Body of pancreas (tissue), 4 donors: ENCODE data around the gene SUMO2. TPM values are rescaled to one million over a fixed set of nuclear protein-coding genes. Genes with fewer than 3 reads are reported as not detected.
"Not testable (repeated sequence)": the region's sequence is repeated elsewhere in the genome, so short reads cannot be mapped to it uniquely, and the experiment has no call there.

ENCODE experiments used
- ATAC-seq: fragments of 150-250 bp; one replicate; pipeline ENCODE4 v1.9.1; 2016
- DNase-seq, 4 donors: peaks; one replicate each; pipeline ENCODE4 v3.0.0-alpha.2; 2019
- H3K27ac ChIP-seq, 4 donors: fragments of 200-600 bp; sonication (generic); 1 replicate in 3 of 4; 2 replicates in 1 of 4; pipeline versions ENCODE4 v1.5.1 to v1.6.1; 2016 to 2019; ENCODE audit warnings: mild to moderate bottlenecking in 1 of 4, mixed read lengths in 1 of 4, moderate library complexity in 1 of 4
- H3K27me3 ChIP-seq, 2 donors: fragments of 200-600 bp; sonication (generic); one replicate each; pipeline ENCODE4 v1.6.0; 2016; ENCODE audit warnings: mild to moderate bottlenecking in 1 of 2
- H3K36me3 ChIP-seq, 2 donors: fragments of 200-600 bp; sonication (generic); replicated peaks in 1 of 2; 2 replicates each; pipeline ENCODE4 v1.5.1; 2016; ENCODE audit warnings: low read depth in 2 of 2; ENCODE audit not compliant: insufficient read depth in 1 of 2
- H3K4me1 ChIP-seq: fragments of 200-600 bp; sonication (generic); one replicate; pipeline ENCODE4 v1.6.0; 2016
- H3K4me3 ChIP-seq, 2 donors: fragments of 200-600 bp; sonication (generic); 1 replicate in 1 of 2; 2 replicates in 1 of 2; pipeline ENCODE4 v1.5.1; 2016 to 2019
- H3K9me3 ChIP-seq, 3 donors: fragments of 200-600 bp; sonication (generic); 1 replicate in 2 of 3; 2 replicates in 1 of 3; pipeline ENCODE4 v1.5.1; 2016
- CTCF ChIP-seq, 7 experiments: fragments of 450-650 bp in 4 of 7; fragments of 200-600 bp in 3 of 7; sonication (generic) in 3 of 7; IDR thresholded peaks; one replicate each; pipeline ENCODE4 v1.5.1; 2016 to 2019; ENCODE audit warnings: antibody characterized with exemption in 7 of 7
- POLR2A ChIP-seq, 3 donors: fragments of 450-650 bp; IDR thresholded peaks; one replicate each; pipeline ENCODE4 v1.6.1; 2016; ENCODE audit warnings: antibody characterized with exemption in 3 of 3, mild to moderate bottlenecking in 2 of 3
- WGBS, 2 donors: methylation state at CpG; one replicate each; pipeline ENCODE4 v1.1.5; 2017; 5-methylcytosine and 5-hydroxymethylcytosine counted together
- intact Hi-C: fragments of 100-400 bp; cut with DNase I; formaldehyde crosslinking; loops from one replicate; pipeline ENCODE4 v1.15.1; 2023
- total RNA-seq, 2 donors: library from RNA; depleted of rRNA; stranded (reverse); fragments of >200 nt; gene quantifications; one replicate each; pipeline ENCODE4 v1.1.0, GENCODE V29; 2016

Gene SUMO2
- total RNA-seq, 2 donors from 2014 or later, result 25.1 to 25.2 TPM

GRCh38 chr17:75163074-75163473 is 19.7 kb downstream of the SUMO2 start:
- WGBS, 2 donors, result 82 to 87% methylated on average over 5 of the region's 5 CpGs
- no peaks in the 10 kb centered on the region for H3K4me1 ChIP-seq
- ATAC-seq, result no peak
- intact Hi-C loops, result no loop called here
- H3K27me3 ChIP-seq, result no peaks in the 10 kb centered on the region
- no peak for DNase-seq
- TF ChIP-seq CTCF (IDR thresholded peaks at IDR 0.05) (no peak), POLR2A (IDR thresholded peaks at IDR 0.05) (no peak)
- H3K36me3 ChIP-seq, result peaks cover 0 to 10% of the 10 kb centered on the region in 2 donors
- H3K4me3 ChIP-seq, result no peak overlapping the region
- no peaks in the 10 kb centered on the region for H3K9me3 ChIP-seq
- no peak overlapping the region for H3K27ac ChIP-seq

- H3K4me1 ChIP-seq, result no peaks in the 10 kb centered on the region
- ATAC-seq, result no peak
- 87 to 89% methylated on average over 5 of the region's 5 CpGs for WGBS, 2 donors
- no peak overlapping the region for H3K27ac ChIP-seq
- no peak for TF ChIP-seq CTCF (IDR thresholded peaks at IDR 0.05)
- TF ChIP-seq POLR2A (IDR thresholded peaks at IDR 0.05), result no peak
- no peak overlapping the region for H3K4me3 ChIP-seq
- no peaks in the 10 kb centered on the region for H3K36me3 ChIP-seq
- intact Hi-C loops, result no loop called here
- no peaks in the 10 kb centered on the region for H3K27me3 ChIP-seq
- no peak for DNase-seq
- no peaks in the 10 kb centered on the region for H3K9me3 ChIP-seq
These were observed 22.5 kb downstream of the SUMO2 start for GRCh38 chr17:75160211-75160610.

GRCh38 chr17:75159196-75160031 is 23.3 kb downstream of the SUMO2 start:
- Histone ChIP-seq H3K4me3 (no peak overlapping the region), H3K27me3 (no peaks in the 10 kb centered on the region), H3K27ac (no peak overlapping the region), H3K9me3 (no peaks in the 10 kb centered on the region), H3K4me1 (peaks cover 5% of the 10 kb centered on the region), H3K36me3 (no peaks in the 10 kb centered on the region)
- intact Hi-C loops, result no loop called here
- TF ChIP-seq CTCF (IDR thresholded peaks at IDR 0.05) (no peak), POLR2A (IDR thresholded peaks at IDR 0.05) (no peak)
- DNase-seq, result no peak
- WGBS, 2 donors, result 91 to 93% methylated on average over 4 of the region's 4 CpGs
- ATAC-seq, result no peak

- H3K4me3 ChIP-seq, H3K27ac ChIP-seq, H3K9me3 ChIP-seq, intact Hi-C loops, H3K36me3 ChIP-seq, ATAC-seq, DNase-seq, H3K4me1 ChIP-seq, H3K27me3 ChIP-seq: not testable (repeated sequence)
- WGBS, 2 donors, result 89 to 90% methylated on average over 8 of the region's 8 CpGs
These were observed 24.3 kb downstream of the SUMO2 start for GRCh38 chr17:75158480-75158879.

GRCh38 chr17:75155191-75155601 is 27.6 kb downstream of the SUMO2 start:
- 86 to 87% methylated on average over 3 of the region's 3 CpGs for WGBS, 2 donors
- DNase-seq, result no peak
- H3K36me3 ChIP-seq, result no peaks in the 10 kb centered on the region
- no peak overlapping the region for H3K4me3 ChIP-seq
- intact Hi-C loops, result no loop called here
- H3K27me3 ChIP-seq, result no peaks in the 10 kb centered on the region
- no peaks in the 10 kb centered on the region for H3K9me3 ChIP-seq
- TF ChIP-seq POLR2A (IDR thresholded peaks at IDR 0.05) (no peak), CTCF (IDR thresholded peaks at IDR 0.05) (no peak)
- ATAC-seq, result no peak
- H3K27ac ChIP-seq, result peak overlapping the region in 1 of 4 donors; percentile 13
- peaks cover 16% of the 10 kb centered on the region for H3K4me1 ChIP-seq
